ENCODE measurements around the gene C22orf39. TPM values are rescaled to one million over a fixed set of nuclear protein-coding genes. Genes with fewer than 3 reads are reported as not detected.

C22orf39 gene
- total and polyA plus RNA-seq, 10 of the 15 experiments (the other 5 are each of a cell fraction or from before 2014, with no cell fraction given) = 6.7 to 47.0 (median 26.5) TPM

DNA sequence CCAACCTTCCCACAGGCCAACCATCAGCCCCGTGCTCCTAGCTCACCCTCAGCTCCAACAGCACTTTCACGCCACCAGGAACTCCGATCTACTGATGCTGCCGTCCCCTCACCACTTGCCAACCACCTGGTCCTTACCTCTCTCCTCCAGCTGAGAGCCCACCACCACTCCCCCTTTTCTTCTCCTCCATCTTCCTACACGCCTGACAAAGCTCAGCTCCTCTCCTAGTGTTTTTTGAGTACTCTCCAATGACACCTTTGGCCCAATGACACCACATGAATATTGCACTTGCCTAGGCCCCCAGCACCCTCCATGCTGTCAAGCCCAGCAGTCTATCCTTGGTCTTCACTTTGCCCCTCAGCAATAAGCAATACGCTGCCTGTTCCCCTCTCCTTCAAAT lies 46.6 kb downstream of the C22orf39 start:
- ATAC-seq (no peak), DNase-seq (ENCODE audit: low read depth, low spot score) (no peak), FAIRE-seq (no peak)
- Histone ChIP-seq H2AFZ (ENCODE audit: control insufficient read depth, low read depth, low read length) (no peak overlapping the region), H3K4me2 (ENCODE audit: control insufficient read depth, insufficient read depth) (no peak overlapping the region), H3K4me3 (no peak overlapping the region), H3K9ac (ENCODE audit: control insufficient read depth, insufficient read depth, low read length) (no peak overlapping the region), H3K79me2 (ENCODE audit: control insufficient read depth, insufficient read depth, low read length) (no peaks in the 10 kb centered on the region), H3K4me1 (ENCODE audit: control insufficient read depth, insufficient read depth, low read length) (no peaks in the 10 kb centered on the region), H3K9me3 (replicated peaks; ENCODE audit: control insufficient read depth, insufficient read depth, low read length) (no peaks in the 10 kb centered on the region), H4K20me1 (ENCODE audit: control insufficient read depth, insufficient read depth) (no peaks in the 10 kb centered on the region), H3K36me3 (ENCODE audit: control insufficient read depth in 2 of 2, insufficient read depth in 2 of 2, low read length in 1 of 2) (peaks cover 18 to 21% of the 10 kb centered on the region in 2 experiments; a peak in 3 of 4 replicates), H3K27ac (ENCODE audit: control insufficient read depth, insufficient read depth) (no peak overlapping the region), H3K27me3 (replicated peaks in 1 of 2; ENCODE audit: control insufficient read depth in 2 of 2, insufficient read depth in 2 of 2, low read length in 1 of 2) (no peaks in the 10 kb centered on the region)
- BruUV-seq (replicated peaks) = no TSS peak
- SMC1A ChIA-PET (ENCODE audit: uncharacterized antibody, unreplicated experiment) = no interaction called here
- CTCF ChIA-PET = interaction anchor here (1.2 kb wide), 1 partner anchor 8 kb away, joined by 3 read pairs; no protein-coding TSS in a partner anchor
- in situ Hi-C loops (cut with MboI) = no loop called here
- RAD21 ChIA-PET (ENCODE audit: unreplicated experiment) = no interaction called here
- 87% methylated on average over 6 of the region's 6 CpGs for WGBS (ENCODE audit: insufficient coverage, insufficient replicate concordance, low lambda C conversion rate, missing lambda C conversion rate)
- TF ChIP-seq MYB (IDR thresholded peaks at IDR 0.05; ENCODE audit: borderline replicate concordance, low read depth, low read length) (no peak), RELA (IDR thresholded peaks at IDR 0.05; ENCODE audit: borderline replicate concordance, partially characterized antibody) (no peak), SKIL (IDR thresholded peaks at IDR 0.05; ENCODE audit: low read depth, poor library complexity, severe bottlenecking) (no peak), WRNIP1 (IDR thresholded peaks at IDR 0.05; ENCODE audit: borderline replicate concordance, low read depth, low read length) (no peak), RUNX3 (IDR thresholded peaks at IDR 0.05; ENCODE audit: low read length) (no peak), ZZZ3 (IDR thresholded peaks at IDR 0.05; ENCODE audit: control insufficient read depth, insufficient read length, low read depth) (no peak), ZBTB4 (CRISPR knock-in tag; IDR thresholded peaks at IDR 0.05) (no peak), RAD21 (IDR thresholded peaks at IDR 0.05; ENCODE audit: insufficient read depth, low read depth, low read length) (no peak), MEF2A (IDR thresholded peaks at IDR 0.05; ENCODE audit: insufficient read depth, low read depth, low read length) (no peak), SPI1 (IDR thresholded peaks at IDR 0.05; ENCODE audit: borderline replicate concordance, insufficient read depth, low read depth, low read length) (no peak), BMI1 (IDR thresholded peaks at IDR 0.05; ENCODE audit: borderline replicate concordance) (no peak), MTA2 (IDR thresholded peaks at IDR 0.05; ENCODE audit: low read depth) (no peak), ZNF384 (IDR thresholded peaks at IDR 0.05; ENCODE audit: borderline replicate concordance, low read depth, low read length) (no peak), TCF3 (IDR thresholded peaks at IDR 0.05; ENCODE audit: borderline replicate concordance, insufficient read depth, low read depth, low read length) (no peak), NR2C1 (IDR thresholded peaks at IDR 0.05) (no peak)
- TF ChIP-seq, protein P1, sequence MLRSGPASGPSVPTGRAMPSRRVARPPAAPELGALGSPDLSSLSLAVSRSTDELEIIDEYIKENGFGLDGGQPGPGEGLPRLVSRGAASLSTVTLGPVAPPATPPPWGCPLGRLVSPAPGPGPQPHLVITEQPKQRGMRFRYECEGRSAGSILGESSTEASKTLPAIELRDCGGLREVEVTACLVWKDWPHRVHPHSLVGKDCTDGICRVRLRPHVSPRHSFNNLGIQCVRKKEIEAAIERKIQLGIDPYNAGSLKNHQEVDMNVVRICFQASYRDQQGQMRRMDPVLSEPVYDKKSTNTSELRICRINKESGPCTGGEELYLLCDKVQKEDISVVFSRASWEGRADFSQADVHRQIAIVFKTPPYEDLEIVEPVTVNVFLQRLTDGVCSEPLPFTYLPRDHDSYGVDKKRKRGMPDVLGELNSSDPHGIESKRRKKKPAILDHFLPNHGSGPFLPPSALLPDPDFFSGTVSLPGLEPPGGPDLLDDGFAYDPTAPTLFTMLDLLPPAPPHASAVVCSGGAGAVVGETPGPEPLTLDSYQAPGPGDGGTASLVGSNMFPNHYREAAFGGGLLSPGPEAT (IDR thresholded peaks at IDR 0.05; ENCODE audit: low read depth) = no peak
- TF ChIP-seq, protein P2, sequence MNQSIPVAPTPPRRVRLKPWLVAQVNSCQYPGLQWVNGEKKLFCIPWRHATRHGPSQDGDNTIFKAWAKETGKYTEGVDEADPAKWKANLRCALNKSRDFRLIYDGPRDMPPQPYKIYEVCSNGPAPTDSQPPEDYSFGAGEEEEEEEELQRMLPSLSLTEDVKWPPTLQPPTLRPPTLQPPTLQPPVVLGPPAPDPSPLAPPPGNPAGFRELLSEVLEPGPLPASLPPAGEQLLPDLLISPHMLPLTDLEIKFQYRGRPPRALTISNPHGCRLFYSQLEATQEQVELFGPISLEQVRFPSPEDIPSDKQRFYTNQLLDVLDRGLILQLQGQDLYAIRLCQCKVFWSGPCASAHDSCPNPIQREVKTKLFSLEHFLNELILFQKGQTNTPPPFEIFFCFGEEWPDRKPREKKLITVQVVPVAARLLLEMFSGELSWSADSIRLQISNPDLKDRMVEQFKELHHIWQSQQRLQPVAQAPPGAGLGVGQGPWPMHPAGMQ (IDR thresholded peaks at IDR 0.05; ENCODE audit: borderline replicate concordance) = no peak
- POLR2A ChIA-PET = interaction anchor here (0.6 kb wide), 1 partner anchor 414 kb away, joined by 4 read pairs; no protein-coding TSS in a partner anchor
- intact Hi-C loops (cut with micrococcal nuclease; ENCODE audit: unreplicated experiment) = no loop called here
